ENCODE data around the gene MANSC4. TPM values are rescaled to one million over a fixed set of nuclear protein-coding genes. Genes with fewer than 3 reads are reported as not detected.

MANSC4 gene
- total RNA-seq, 1 donor from 2014 or later: not detected

DNA sequence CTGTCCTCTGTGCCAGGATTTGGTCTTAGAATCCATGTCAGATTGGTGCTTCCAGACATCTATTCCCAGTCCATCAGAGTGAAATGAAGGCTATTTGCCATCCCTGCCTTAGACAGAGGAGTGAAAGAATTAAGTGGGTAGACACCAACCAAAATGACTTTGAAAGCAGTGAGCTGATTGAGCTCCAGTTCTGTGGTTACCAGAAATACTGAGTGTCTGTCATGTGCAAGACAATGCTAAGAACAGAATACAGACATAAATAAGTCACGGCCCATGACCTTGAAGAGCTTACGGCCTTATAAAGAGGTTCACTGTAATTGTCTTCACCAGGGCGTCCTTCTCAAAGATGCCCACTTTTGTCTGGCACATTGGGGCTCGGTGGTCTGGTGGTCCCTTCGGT lies 21.6 kb upstream of the MANSC4 start:
- intact Hi-C loops (cut with micrococcal nuclease): no loop called here

DNA sequence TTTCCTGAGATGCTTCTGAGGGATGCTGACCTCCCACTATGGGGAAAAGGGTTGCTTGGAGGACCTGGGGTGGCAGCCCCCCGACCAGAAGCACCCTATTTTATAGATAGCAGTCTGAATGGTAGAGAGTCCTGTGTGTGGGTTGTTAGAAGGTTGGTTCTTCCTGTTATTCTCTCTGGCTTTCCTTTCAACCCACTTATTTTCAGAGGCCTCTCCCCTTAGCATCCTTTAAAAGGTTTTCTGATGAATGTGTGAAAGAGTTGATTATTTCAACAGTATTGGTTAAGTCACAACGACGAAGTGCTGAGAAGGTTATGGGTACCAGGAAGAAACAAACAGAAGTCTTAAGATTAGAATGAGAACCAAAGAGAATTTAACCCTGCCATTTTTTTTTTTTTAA lies 20.8 kb upstream of the MANSC4 start:
- intact Hi-C loops (cut with micrococcal nuclease): no loop called here

DNA sequence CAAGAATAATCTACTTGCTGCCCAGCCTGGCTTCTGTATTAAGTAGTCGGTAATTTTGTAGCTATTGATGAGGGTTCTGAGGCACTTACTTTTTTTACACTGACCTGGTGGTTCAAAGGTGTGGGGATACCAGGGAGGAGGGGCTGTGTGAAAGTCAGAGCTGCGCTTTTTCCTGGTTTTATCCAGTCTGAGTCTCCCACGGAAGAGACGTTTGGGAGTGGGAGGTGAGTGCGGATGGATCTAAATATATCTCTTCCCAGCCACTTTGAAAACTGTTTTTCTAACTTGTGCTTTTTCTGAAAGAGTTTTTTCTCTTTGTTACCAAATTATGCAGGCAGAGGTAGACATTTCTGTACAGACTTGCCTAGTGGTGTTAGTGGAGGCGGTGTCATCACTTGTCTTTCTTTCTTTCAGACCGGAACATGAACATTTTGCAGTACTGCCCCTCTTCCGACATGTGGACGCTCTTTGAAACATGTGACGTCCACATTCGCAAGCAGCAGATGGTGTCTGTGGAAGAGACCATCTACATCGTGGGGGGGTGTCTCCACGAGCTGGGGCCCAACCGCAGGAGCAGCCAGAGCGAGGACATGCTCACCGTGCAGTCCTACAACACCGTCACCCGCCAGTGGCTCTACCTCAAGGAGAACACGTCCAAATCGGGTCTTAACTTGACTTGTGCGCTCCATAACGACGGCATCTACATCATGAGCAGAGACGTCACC lies 17.4 kb upstream of the MANSC4 start:
- intact Hi-C loops (cut with micrococcal nuclease): no loop called here

DNA sequence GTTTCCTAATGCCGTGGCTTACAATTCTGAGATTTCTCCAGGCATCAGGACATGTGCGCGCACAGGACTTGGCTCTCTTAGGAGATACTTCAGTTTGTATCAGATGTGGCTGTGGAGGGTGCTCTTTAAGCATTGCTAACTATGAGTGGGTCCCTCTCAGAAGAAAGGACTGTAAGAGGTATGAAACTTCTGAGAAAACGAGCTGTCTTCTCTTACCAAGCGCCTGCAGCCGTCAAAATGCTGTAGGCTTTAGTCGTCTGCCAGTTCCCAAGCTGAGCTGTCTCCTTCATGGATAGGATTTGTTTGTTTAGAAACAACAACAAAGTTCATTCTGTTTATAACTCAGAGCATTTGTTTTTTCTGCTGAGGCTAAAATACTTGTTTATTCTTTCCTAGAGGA lies 16.1 kb upstream of the MANSC4 start:
- intact Hi-C loops (cut with micrococcal nuclease): no loop called here

DNA sequence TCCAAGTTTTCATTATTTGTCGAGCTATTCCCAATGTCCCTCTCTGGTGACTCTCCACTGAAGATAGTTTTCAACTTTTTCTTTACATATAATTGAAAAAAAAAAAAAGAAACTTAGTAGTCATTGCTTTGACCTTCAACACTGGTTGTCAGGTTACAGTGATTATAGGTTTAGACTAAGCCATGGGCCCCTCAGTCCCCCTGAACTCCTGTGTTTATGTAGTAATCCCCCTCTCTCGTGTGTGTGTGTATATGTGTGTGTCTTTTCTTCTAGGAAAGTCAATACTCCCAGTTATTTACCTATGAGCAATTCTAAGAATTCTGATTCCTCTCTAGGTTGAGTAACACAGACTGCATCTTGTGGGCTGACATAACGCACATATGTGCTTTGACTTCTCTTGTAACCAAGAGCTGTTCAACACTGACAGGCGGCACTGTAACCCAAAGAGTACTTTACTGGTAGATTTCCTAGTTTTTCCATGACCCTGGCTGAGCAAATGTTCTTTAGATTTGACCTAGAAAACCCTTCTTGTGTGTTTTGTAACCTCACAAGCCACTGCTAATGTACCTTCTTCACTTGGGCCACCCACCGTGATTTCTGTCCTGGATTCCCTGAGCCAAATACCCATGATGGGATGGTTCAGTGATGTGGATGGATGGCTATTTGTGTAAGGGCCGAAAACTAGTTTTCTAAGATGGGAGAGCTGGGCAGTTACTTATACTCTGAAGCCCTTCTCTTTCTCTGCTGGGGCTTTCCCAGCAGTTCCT lies 15.0 kb upstream of the MANSC4 start:
- intact Hi-C loops (cut with micrococcal nuclease): no loop called here

DNA sequence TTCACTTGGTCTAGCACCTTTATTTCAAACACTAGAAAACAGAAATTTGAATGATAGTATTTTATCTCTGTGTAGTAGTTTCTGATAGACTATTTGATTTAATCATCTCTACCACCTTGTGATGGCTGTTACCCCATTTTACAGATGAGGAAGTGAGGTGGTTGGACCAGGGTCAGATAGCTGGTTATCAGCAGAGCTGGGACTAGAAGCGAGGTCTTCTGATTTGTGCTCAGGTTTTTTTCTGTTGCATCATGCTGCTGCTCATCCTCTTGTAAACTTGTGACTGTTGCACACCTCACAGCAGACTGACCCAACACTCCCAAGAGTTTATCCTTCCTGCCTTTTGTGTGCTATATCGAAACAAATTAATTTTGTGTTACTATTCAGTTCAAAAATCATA lies 10.1 kb upstream of the MANSC4 start:
- intact Hi-C loops (cut with micrococcal nuclease): no loop called here

DNA sequence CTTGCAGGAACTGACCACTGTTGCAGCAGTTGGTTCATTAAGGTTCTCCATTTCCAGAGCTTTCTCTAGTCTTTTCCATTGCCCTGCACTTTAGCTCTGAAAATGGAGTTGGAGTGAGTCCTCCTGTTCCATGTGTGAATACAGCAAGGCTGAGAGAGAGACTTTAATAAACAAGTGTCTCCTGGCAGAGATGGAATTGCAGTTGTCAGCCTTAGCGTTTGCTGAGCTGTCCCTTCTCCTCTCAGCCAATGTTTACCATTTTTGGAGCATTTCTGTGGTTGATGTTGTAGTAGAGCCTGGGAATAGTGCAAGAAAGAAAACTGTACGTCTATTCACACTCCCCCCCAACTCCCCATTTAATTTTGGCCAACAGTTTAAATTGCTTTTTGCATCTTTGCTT lies 7.5 kb upstream of the MANSC4 start:
- intact Hi-C loops (cut with micrococcal nuclease): no loop called here

DNA sequence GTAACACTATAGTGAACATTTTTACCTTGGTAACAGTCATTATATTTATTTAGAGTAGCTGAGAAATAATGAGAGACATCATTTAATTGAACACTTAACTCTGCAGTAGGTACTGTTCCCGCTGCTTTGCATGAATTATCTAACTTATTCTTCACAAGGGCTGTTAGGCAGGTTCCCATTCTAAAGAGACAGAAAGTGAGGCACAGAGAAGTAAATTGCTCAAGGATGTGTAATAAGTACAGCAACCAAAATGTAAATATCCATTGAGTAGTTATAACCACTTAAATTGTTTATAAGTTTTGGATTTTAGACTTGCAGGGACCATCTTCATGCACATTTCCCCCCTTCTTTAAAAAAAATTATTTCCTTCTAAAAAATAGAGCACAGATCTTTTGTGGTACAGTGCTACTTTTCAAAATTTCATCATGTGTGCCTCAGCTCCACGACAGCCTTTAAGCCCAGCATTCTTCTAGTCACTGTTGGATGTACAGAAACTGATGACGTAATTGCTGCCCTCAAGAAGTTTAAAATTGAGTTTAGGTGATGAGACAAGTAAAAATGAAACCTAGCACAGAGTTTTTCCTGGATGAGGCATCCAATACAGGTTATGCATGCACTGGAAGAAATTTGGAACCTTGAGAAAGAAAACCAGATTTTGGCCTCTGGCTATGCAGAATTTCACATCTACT lies 6.0 kb upstream of the MANSC4 start:
- intact Hi-C loops (cut with micrococcal nuclease): no loop called here

DNA sequence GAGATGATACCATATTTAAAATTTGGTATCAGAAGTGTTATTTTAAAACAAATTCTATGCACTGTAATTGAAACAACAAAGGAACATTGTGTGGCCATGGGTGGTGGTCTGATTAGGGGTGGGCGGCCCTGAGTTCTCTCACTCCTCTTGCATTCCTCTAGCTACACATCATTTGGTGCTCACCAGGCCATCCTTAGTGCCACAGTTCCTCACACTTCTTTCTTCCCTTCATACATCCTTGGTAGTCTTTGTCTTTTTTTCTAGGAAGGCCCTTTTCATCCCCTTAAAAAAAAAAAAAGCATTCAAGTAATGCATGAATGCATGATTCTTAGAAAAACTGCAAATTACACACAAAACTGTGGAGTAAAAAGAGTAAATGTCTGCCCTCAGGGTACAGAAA lies 2.4 kb upstream of the MANSC4 start:
- intact Hi-C loops (cut with micrococcal nuclease): no loop called here

DNA sequence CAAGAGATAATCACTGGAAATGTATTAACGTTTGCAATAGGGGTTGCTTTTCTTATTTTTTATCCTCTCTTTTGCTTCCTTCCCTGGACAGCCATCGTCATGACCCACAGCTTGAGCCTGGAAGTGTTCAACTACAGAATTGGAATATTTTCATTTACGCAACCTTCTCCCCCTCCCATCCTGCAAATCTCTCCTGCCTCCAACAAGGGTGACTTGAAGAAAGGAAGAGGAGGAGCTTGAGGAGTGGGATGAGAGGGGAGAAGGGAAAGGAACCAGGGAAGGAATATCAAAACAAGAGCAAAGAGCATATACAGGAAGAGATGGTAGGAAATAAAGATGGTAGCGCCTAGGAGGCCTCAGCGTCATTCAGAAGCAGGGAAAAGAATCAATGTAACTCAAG lies 1.6 kb upstream of the MANSC4 start:
- intact Hi-C loops (cut with micrococcal nuclease): loop anchor here (2.0 kb wide), 1 partner anchor 1599 kb away; the partner anchor contains the start of gene ERGIC2

DNA sequence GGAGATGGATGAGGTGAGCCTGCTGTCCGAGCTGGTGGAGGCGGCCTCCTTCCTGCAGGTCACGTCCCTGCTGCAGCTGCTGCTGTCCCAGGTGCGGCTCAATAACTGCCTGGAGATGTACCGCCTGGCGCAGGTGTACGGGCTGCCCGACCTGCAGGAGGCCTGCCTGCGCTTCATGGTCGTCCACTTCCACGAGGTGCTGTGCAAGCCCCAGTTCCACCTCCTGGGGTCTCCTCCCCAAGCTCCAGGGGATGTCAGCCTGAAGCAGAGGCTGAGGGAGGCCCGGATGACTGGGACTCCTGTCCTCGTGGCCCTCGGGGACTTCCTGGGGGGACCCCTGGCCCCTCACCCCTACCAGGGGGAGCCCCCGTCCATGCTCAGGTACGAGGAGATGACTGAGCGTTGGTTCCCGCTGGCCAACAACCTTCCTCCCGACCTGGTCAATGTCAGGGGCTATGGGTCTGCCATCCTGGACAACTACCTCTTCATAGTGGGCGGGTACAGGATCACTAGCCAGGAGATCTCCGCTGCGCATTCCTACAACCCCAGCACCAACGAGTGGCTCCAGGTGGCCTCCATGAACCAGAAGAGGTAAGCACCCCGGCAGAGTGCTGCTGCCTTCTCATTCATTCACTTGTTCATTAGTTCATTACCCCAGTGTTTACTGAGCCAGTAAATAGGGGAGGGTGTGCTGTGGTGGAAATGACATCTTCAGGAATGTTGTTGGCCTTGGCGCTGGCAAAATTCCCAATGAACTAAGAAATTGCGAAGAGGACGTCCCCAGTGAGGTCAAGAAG lies 774 bp upstream of the MANSC4 start:
- intact Hi-C loops (cut with micrococcal nuclease): loop anchor here (1.0 to 2.0 kb wide), 3 partner anchors 41 to 1600 kb away; partner anchors contain the start of genes ERGIC2 and MRPS35

DNA sequence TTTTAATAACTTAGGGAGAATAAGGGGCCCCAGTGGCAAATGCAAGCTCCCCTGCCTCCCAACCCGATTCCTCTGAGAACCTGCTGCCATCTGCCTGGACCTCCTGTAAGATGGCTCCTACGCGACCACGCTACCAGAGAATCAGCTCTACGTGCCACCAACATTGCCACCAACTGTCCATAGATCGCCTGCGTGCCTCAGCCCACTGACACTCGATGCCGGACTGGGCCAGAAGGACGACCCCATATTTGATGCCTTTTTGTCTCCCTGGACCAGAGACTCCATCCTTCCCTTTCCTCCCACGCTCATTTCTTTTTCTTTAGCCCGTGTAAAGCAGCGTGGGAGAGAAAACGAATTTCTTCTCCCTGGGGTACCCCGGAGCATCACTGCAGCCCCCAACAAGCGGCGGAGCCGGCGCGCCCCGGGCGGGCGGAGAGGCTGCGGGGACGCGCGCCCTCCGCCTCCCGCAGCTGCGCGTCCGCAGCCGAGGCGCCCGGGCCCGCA lies 568 bp downstream of the MANSC4 start:
- intact Hi-C loops (cut with micrococcal nuclease): no loop called here

DNA sequence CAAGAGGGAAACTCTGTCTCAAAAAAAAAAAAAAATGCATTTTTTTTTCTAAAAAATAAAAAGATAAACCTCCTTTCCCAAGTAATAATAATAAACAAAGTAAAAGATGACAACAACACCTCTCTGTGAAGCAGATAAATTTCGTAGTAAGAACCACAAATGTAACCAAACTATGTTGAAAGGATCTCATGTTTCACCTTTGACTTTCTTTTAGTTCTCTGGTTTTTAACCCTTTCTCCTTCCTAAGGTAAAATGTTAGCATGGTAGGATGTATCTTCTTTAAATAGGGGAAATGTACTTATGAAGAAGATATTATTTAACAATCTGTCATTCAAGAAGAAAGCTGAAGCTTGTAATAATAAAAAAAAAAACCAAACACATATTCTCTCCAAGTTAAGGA lies 1.8 kb downstream of the MANSC4 start:
- intact Hi-C loops (cut with micrococcal nuclease): no loop called here

DNA sequence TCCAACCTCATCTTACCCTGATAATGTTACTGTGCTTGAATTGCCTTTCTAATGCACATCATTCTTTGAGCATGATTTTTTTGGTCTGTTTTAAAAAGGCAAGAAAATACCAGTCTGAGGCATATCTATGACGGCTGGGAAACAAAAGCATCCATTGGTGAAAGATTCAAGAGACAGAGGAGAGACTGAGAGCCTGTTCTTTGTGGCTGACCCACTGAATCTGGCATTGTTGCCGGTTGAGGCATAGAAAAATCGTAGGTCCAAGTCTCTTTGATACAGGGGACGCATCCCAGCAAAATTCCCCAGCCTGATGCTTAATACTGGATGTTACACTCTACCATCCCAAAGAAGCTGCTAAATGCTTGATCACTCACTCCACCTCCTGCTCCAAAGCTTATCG lies 2.9 kb downstream of the MANSC4 start:
- intact Hi-C loops (cut with micrococcal nuclease): no loop called here

DNA sequence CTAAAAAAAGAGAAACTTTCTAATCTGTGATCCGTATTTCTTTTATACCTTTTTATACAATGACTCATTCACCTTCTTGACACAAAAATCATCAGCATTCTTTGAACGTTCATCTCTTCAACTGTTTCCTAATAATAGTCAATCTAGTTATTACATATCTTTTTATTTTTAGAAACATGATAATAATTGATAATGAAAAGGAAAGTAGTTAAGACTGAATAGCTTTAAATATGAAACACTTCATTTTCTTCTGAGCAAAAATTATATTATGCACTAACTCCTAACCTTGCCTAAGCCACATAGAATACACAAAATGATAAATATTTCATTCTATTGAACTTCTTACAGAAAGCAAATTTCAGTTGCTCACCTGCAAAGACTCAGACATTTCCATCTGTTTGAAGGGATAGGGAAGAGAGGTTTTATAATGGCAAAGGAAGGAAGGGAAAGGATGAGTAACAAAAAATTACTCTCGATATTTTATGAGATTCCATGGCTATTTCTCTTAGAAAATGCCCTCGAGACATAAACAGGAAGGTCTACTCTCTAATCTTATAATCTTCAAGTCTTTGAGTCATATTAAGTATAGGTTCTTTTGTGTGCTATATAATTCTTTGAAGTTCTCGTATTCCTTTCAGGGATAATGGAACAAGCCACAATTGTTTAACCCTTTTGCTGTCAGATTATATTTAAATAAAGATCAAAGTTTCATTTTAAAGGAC lies 7.5 kb downstream of the MANSC4 start:
- intact Hi-C loops (cut with micrococcal nuclease): no loop called here

DNA sequence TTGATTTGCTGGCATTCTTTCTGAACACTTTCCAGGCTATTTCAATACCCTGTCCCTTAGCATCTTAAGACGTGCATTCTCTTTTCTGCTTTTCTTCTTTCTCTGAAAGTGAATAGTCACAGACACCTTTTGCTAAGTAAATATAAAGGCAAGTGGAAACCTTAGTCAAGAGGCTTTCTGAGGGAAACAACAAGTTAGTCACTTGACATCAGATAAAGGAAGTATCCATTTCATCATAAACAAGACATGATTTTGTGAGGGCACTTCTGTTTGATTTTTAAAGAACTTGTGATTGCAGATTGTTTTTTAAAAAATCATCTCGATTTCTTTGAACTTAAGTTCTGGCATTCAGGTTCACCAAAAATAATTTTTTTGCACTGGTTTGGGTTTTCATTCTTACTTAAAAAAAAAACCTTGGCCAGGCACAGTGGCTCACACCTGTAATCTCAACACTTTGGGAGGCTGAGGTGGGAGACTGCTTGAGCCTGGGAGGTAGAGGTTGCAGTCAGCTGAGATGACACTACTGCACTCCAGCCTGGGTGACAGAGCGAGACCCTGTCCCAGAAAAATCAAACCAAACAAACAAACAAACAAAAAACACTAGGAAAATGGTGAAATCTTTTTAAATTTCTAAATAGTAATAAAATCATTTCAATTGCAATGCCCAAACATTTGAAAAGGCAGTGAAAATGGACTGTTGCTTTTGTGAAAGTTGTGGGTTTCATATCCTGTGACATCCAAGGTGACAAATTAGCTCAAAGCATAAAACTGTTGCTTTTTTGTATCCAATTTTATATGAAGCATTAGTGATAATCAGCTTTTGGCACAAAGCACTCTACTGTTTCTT lies 8.3 kb downstream of the MANSC4 start:
- intact Hi-C loops (cut with micrococcal nuclease): no loop called here

DNA sequence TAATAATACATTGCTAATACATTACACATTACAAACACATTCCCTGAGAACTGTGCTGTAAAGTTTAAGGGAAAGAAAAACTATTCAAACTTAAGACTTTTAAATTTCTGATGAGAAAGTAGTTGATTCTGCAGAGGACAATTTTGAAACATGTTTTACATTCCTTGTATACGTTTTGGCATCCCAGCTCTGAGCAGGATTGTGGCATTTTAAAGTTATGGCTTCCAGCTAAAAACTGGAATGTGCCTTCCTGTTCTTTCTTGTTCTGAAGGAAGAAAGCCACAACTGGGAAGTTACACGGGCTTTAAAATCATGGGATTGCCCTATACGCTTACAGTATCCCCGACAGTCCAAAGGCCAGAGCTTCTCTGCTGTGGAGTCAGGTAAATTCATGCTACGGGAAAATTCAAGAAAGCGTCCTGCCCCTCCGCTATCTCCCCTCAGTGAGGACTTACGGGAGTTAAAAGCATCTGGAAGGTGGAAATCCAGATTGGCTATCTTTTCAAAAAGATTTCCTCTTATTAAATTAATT lies 10.8 kb downstream of the MANSC4 start:
- intact Hi-C loops (cut with micrococcal nuclease): no loop called here

DNA sequence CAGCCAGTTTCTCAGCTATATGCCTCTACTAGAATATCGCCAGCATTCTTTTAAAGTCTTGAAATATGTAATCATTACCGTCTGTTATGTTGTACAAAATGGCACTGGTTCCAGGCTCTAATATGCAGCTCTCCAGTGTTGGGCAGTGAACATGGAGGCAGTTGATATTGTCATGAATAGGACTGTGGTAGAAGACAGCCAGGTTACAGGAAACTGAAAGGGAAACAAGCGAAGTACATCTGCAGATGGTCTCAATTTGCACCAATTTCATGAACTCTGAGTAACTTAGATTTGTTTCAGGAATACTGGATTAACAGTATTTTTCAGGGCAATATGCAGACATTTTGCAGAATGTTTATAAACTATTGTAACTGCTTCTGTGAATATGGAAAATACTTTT lies 13.4 kb downstream of the MANSC4 start:
- intact Hi-C loops (cut with micrococcal nuclease): no loop called here

DNA sequence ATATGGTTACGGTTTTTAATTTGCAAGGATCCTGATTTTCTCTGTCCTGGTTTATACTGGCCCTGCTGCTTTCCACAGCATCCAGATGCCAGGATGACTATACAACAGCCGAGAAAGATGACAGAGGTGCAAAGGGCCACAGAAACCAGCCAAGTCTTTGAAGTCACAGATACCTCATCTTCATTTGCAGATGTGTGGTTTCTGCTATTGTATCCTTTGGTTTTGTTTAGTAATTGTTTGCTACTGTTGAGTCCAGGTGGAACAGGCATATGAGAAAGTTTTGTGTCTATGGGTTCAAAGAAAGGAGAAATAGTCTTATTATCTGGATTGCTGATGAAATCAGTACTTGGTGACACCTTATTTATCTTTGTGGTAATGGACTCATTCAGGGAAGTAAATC lies 17.3 kb downstream of the MANSC4 start:
- intact Hi-C loops (cut with micrococcal nuclease): no loop called here
